Lower lobe of right lung (tissue), 2 donors: Measurements from ENCODE around the gene NUDCD3. TPM values are rescaled to one million over a fixed set of nuclear protein-coding genes. Genes with fewer than 3 reads are reported as not detected.
A peak's percentile ranks its signal among the peaks of the same experiment; 100 is the strongest.

Source experiments
- ATAC-seq, 2 donors: fragments of 200-7000 bp; cut with Tn5 transposase; one replicate each; pipeline ENCODE4 v1.9.1; 2020 to 2022; ENCODE audit warnings: mild to moderate bottlenecking in 2 of 2, moderate library complexity in 2 of 2
- DNase-seq: peaks from one replicate; pipeline ENCODE4 v3.0.0-alpha.2; 2020
- H3K27ac ChIP-seq: fragments of 200-600 bp; one replicate; pipeline ENCODE4 v1.8.0; 2022
- H3K27me3 ChIP-seq: fragments of 200-600 bp; one replicate; pipeline ENCODE4 v1.8.0; 2022; ENCODE audit warnings: low read depth
- H3K36me3 ChIP-seq: fragments of 200-600 bp; one replicate; pipeline ENCODE4 v1.8.0; 2022; ENCODE audit warnings: mild to moderate bottlenecking
- H3K4me1 ChIP-seq: fragments of 200-600 bp; one replicate; pipeline ENCODE4 v1.8.0; 2022
- H3K4me3 ChIP-seq: fragments of 200-600 bp; one replicate; pipeline ENCODE4 v1.8.0; 2022; ENCODE audit warnings: mild to moderate bottlenecking
- H3K9me3 ChIP-seq: fragments of 200-600 bp; one replicate; pipeline ENCODE4 v1.8.0; 2022
- CTCF ChIP-seq: fragments of 200-600 bp; IDR thresholded peaks from one replicate; pipeline ENCODE4 v1.8.0; 2022; ENCODE audit warnings: antibody characterized with exemption, mild to moderate bottlenecking
- intact Hi-C: fragments of 100-400 bp; cut with DNase I; formaldehyde crosslinking; loops from one replicate; pipeline ENCODE4 v1.11.0; 2022
- long read RNA-seq: library from polyadenylated mRNA; unstranded; transcript quantifications from one replicate; pipeline ENCODE4 v2.0.0, GENCODE V29; 2021
- total RNA-seq: library from RNA; stranded (reverse); fragmentation: NEBNext Ultra II Directional; extraction: Animal tissue kit (Norgen Biotek cat#: 25700); gene quantifications from one replicate; pipeline ENCODE4 v1.2.1, GENCODE V29; 2021
- donor health status: DM: no; HTN: yes; CAD: no; lungs with severe emphysema.

The NUDCD3 gene
- 87.6 TPM for total RNA-seq
- long read RNA-seq, full-length matches to known transcripts: 58 of 81 reads
- long read RNA-seq, partial matches to known transcripts: 6 of 81 reads
- long read RNA-seq, other reads (novel, unspliced or antisense): 17 of 81 reads

GRCh38 chr7:44490351-44491200 lies at the start of gene NUDCD3:
Gene NUDCD3, minus strand, starts transcription at chr7:44490658. Its CDS starts 58 bp downstream, at chr7:44490600.
- ATAC-seq: peak; percentile 96 to 98

GRCh38 chr7:44539669-44540506 lies 49.4 kb upstream of the NUDCD3 start:
- DNase-seq (no peak), ATAC-seq (no peak)
- Histone ChIP-seq H3K4me1 (no peaks in the 10 kb centered on the region), H3K27ac (no peak overlapping the region), H3K4me3 (no peak overlapping the region), H3K9me3 (no peaks in the 10 kb centered on the region), H3K27me3 (no peaks in the 10 kb centered on the region), H3K36me3 (no peaks in the 10 kb centered on the region)
- TF ChIP-seq CTCF: no peak
- intact Hi-C loops: no loop called here

More at GRCh38 chr7:44490351-44491200, at the start of gene NUDCD3:
- peaks cover 41% of the 10 kb centered on the region for H3K4me1 ChIP-seq
- H3K27ac ChIP-seq: peak within 1 kb of the TSS; percentile 99
- intact Hi-C loops: no loop called here
- H3K4me3 ChIP-seq: peak within 1 kb of the TSS; percentile 90
- DNase-seq: peak; percentile 90
- H3K36me3 ChIP-seq: no peaks in the 10 kb centered on the region
- TF ChIP-seq CTCF: peak; percentile 19
- H3K9me3 ChIP-seq: no peaks in the 10 kb centered on the region
- H3K27me3 ChIP-seq: peaks cover 5% of the 10 kb centered on the region

- no peak overlapping the region for H3K27ac ChIP-seq
- H3K27me3 ChIP-seq: no peaks in the 10 kb centered on the region
- H3K36me3 ChIP-seq: no peaks in the 10 kb centered on the region
- ATAC-seq (no peak), DNase-seq (no peak)
- H3K4me3 ChIP-seq: no peak overlapping the region
- H3K9me3 ChIP-seq: no peaks in the 10 kb centered on the region
- no peaks in the 10 kb centered on the region for H3K4me1 ChIP-seq
- no peak for TF ChIP-seq CTCF
- intact Hi-C loops: no loop called here
Measured at GRCh38 chr7:44538798-44539668, 48.6 kb upstream of the NUDCD3 start.

GRCh38 chr7:44538093-44538797 lies 47.8 kb upstream of the NUDCD3 start:
- intact Hi-C loops: no loop called here
- ATAC-seq: no peak

More at GRCh38 chr7:44538093-44538797, 47.8 kb upstream of the NUDCD3 start:
- H3K27ac ChIP-seq: no peak overlapping the region
- DNase-seq: no peak
- no peak overlapping the region for H3K4me3 ChIP-seq
- no peaks in the 10 kb centered on the region for H3K27me3 ChIP-seq
- no peaks in the 10 kb centered on the region for H3K36me3 ChIP-seq
- TF ChIP-seq CTCF: no peak
- H3K9me3 ChIP-seq: no peaks in the 10 kb centered on the region
- H3K4me1 ChIP-seq: no peaks in the 10 kb centered on the region
